NCI-H748 treated with DMSO at 0.1 percent for 48 hours (cell line): ENCODE results near the gene KIRREL3.
A peak's percentile ranks its signal among the peaks of the same experiment; 100 is the strongest.

ENCODE experiments used
- DNase-seq: peaks from one replicate; lab custom pipeline; 2025; lab: John Stamatoyannopoulos, UW

KIRREL3 gene

DNA sequence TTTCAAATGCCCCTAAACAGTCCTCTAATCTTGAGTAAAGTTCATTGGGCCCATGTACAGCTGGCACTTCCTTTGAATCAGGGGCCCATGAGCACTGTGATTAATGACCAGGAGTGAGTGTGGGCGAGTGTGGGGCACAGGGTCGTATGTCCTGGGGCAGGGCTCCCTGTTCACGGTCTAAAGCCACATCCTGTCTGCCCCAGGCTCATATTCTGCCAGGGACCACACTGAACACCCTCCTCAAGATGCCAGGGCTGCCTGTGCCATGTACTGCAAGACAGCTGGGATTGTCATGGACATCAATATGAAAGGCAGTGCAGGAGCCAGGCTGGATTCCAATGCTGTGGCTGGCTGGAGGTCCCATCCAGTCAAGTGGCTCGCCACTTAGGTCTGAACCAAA lies 130.5 kb downstream of the KIRREL3 start:
- no peak for DNase-seq

GRCh38 chr11:126868741-126869140 lies 131.8 kb downstream of the KIRREL3 start:
- DNase-seq, result no peak

DNA sequence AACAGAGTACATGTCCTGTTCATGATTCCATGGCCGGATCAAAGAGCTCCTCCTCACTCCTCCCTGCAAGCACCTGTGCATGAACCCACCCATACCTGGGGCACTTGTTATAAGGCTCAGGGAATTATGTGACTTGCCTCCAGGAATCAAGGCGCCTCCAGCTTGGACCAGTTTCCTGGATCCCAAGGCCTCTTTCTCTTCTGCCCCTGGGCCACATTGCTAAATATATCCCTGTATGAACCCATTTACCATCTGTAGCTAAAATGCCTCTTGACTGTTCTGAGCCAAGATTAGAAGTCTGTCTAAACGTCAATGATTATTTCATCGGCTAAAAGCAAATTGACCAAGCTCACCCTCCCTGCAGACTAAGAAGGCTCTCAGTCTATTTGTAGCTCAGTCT lies 135.6 kb downstream of the KIRREL3 start:
- no peak for DNase-seq

DNA sequence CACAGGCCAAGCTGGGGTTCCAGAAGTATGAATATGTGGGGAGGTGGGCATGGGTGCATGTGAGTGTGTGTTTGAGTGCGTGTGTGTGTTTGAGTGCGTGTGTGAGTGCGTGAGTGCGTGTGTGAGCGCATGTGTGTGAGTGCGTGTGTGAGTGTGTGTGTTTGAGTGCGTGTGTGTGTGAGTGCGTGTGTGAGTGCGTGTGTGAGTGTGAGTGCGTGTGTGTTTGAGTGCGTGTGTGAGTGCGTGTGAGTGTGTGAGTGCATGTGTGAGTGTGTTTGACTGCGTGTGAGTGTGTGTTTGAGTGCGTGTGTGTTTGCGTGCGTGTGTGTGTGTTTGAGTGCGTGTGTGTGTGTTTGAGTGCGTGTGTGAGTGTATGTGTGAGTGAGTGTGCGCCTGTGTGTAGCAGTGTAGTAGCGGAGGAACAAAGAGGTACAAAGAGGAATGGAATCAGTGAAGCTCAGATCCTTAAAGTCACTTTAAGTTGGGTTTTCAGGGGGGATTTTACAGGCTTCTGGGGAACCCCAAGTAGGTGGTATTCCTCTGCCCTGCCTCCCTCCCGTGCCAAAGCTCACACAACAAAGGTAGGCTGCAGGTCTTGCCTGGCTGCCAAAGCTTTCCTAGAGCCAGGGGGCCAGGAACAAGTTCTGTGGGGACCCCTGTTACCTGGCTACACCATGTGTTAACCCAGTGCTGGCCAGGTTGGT lies 137.1 kb downstream of the KIRREL3 start:
- no peak for DNase-seq

DNA sequence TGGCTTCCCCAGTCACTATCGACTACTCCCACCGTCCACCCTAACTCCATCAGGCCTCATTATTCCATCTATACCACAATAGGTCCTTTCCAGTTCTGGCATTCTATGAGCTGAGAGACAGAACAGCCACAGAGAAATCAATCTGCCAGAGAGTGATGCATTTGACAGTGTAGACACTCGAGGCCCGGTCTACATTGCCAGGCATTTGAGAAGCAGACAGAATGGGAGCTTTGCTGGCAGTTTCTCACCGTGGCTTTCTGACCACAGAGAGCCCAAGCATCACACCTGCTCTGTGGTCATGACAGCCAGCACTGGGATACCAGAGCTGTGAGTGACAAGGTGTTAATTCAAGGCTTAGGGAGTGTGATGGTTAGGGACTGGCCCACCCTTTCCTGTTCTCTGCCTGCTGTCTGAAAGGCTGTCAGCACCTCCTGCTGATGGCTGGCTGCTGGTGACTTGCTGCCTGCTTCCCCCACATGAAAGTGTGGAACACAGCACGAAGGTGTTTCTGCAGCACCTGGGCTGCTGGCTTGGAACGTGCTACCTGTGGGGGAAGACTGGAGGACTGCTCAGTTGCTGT lies 137.8 kb downstream of the KIRREL3 start:
- no peak for DNase-seq

- no peak for DNase-seq
Observed at GRCh38 chr11:126861796-126862459, 138.6 kb downstream of the KIRREL3 start.

DNA sequence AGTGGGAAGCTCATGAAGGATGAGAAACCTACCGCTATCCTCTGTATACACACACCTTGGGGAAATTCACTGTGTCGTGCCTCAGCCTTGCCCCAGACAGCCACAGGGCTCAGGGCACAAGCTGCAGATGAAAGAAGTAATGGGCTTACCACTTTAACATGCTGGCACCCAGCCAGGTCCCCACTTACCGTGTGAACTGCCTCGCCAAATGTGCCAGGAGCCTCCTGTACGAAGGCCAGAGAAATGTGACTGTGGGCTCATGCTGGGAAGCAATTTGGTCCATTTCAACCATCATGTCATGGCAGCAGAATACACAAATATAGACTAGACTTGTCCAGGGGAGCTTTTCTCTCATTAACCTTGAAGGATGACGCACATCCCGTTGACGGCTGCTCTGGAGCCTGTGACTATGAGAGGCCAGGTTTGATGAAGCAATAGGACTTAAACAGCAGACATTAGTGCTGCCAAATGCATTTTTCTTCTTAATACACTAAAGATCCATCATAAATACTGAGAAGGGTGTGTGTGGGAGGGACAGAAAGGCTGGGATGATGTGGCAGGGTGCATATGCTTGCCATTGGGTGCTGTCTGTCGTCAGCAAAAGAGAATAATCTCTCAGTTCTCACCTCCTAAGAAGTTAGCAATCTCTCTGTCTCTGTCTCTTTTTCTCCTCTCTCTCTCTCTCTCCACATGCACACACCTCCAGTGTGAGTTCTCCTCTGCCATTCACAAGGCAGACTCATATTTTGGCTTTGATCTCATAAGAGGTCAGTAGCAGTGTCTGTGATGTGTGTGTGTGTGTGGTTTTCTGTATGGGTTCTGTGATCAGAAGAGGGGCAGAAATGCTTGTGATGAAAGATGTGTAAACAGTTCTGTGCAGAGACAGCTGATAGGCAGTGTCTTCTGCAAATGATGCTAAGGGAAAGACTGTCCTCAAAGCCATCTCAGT lies 142.4 kb downstream of the KIRREL3 start:
- peak; percentile 86 for DNase-seq

DNA sequence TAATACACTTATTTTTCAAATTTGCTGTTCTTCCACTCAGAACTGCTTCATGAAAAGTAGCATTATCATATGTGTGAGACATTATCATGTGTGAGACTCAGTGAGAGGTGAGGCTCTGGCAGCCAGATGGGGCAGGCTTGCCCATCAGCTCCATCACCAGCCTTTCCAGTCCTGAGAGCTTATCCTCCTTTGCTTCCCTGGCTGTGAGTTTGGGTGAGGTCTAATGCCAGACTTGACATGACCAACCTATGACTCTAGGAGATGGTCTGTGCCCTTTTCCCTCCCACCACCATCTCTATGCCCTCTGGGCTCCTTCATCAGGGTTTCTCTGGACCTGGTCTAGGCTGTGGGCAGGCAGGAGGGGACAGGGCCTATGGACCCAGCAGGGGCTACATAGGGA lies 145.0 kb downstream of the KIRREL3 start:
- DNase-seq, result no peak

- DNase-seq, result no peak
Observed at GRCh38 chr11:126853732-126854131, 146.8 kb downstream of the KIRREL3 start.

GRCh38 chr11:126844789-126845188 lies 155.8 kb downstream of the KIRREL3 start:
- no peak for DNase-seq

- no peak for DNase-seq
Observed at GRCh38 chr11:126843096-126843495, 157.5 kb downstream of the KIRREL3 start.

DNA sequence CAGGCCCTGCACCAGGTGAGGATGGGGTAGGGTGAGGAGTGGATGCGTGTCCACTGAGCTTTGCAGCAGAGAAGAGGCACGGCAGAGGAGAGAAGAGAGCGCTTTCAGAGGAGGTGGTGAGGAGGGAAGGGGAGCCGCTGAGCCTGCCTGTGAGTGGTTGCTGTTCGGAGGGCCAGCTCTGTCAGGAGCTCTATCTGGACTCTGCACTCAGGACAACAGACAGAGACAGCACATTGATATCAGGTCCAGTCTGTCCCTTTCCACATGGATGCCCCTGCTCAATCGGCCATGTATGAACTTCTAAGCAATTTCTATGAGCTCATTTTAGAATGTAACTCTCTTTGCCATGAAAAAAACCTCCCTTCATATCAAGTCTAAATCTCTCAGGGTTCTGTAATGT lies 158.6 kb downstream of the KIRREL3 start:
- DNase-seq, result no peak

DNA sequence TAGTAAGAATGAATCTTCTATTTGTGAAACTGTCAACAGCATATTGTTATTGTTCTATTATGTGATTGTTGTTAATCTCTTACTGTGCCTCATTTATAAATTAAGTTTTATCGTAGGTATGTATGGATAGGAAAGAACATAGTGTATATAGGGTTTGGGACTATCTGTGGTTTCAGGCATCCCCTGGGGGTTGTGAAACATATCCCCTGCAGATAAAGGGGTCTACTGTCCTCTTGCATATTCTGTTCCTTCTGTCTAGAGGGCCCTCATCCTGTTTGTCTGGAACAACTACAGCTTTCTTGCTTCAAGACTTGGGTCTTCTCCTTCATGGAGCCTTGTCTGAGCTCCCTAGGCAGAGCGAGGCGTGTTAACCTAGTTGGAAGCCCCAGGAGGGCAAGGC lies 159.6 kb downstream of the KIRREL3 start:
- DNase-seq, result no peak

DNA sequence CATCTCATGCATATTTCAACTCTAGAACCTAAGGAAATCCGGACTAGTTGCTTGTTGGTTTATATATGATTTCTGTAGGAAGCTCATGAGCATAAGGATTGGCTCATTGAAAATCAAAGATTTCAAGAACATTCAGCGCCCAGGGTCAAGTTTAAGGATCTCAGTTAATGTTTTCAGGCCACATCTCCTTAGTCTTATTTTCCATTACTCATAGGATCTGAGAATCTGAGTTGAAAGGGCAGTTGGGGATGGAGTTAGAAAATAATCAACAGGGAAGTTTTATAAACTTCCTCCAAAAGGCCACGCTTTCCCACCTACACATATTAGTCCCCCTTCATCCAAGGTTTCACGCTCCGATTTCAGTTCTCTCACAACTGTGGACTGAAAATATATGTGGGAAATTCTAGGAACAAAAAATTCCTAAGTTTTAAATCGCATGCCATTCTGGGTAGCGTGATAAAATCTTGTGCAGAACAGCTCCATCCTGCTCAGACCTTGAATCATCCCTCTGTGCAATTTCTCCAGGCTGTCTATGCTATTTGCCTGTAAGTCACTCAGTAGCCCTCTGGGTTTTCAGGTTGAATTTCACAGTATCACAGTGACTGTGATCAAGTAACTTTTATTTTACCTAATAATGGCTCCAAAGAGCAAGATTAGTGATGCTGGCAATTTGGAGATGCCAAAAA lies 160.2 kb downstream of the KIRREL3 start:
- DNase-seq, result no peak

DNA sequence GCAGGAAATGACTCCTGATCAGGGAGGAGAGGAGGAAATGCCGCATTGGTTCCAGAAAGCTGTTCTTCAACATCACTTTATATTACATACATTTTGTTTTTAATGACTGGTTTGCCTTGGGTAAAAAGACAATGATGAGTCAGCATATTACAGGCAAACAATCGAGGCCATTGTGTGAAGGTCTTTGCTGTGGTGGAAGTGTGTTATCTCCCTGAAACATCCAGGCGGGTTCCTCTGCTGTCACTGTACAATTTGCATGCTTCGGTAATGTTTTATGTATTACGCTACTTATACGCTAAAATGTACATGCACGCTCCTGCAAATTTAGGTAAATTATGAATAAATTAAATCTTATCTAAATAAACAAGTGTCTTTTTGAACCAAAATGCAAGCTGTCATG lies 161.1 kb downstream of the KIRREL3 start:
- DNase-seq, result no peak

GRCh38 chr11:126838779-126839178 lies 161.8 kb downstream of the KIRREL3 start:
- no peak for DNase-seq

GRCh38 chr11:126837581-126837980 lies 163.0 kb downstream of the KIRREL3 start:
- no peak for DNase-seq

DNA sequence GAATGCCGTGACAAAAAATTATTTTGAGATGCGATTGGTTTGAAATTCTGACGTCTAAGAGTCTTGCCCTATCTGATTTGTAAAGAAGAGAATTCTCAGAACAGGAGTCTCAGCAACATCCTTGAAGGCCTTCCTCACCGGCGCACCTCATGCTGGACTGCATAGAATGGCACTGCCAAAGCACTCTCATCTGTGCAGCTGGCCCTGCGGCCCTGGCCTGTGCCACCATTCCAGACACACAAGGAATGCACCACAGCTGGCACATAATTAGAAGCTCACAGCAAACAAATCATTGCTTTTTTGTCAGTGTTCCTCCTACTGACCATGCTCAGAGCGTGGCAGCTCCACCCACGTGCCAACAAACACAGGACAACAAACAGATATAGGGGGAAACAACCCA lies 166.0 kb downstream of the KIRREL3 start:
- no peak for DNase-seq

GRCh38 chr11:126834149-126834548 lies 166.4 kb downstream of the KIRREL3 start:
- no peak for DNase-seq

DNA sequence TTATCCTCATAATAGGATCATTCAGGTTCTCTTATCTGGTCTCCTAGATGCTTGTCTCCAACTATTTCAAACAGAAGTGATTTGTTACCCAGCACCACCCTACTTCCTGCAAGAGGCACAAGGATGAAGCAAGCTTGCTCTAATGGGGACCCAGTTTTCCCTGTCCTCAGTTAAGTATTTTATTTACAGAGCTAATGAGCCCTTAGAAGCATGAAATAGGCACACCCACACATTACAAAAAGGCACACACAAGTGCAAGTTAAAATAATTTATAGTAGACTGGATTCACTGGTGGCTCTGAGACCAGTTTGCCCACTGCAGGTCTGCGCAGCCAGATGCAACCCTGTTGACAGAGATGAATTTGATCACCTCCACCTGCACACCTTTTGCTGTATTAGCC lies 167.5 kb downstream of the KIRREL3 start:
- DNase-seq, result peak; percentile 73

DNA sequence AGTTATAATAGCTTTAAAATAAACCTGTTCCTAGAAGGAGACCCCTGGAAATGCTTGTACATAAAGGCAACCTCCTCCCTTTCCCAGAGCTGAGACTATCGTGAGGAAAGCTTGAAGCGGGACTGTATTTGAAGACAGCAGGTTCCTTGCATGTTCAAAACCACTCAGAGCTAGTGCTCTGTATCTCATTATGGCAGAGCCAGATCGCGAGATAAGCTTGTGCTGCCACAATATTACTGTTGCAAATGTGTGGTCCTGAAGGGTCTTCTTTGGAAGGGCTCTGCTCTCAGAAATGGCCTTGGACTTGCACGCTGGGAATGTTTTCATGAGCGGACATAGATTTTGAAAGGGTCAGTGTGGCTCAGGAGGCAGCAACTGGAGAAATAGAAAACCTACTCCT lies 168.2 kb downstream of the KIRREL3 start:
- DNase-seq, result no peak
